Peyer's patch (tissue), 4 donors: ENCODE results near the gene MYO3B. TPM values are rescaled to one million over a fixed set of nuclear protein-coding genes. Genes with fewer than 3 reads are reported as not detected.
"Not testable (repeated sequence)": the region's sequence is repeated elsewhere in the genome, so short reads cannot be mapped to it uniquely, and the experiment has no call there.

Source experiments
- DNase-seq, 3 donors: peaks; one replicate each; pipeline ENCODE4 v3.0.0-alpha.2; 2017 to 2019
- H3K27ac ChIP-seq, 4 donors: fragments of 200-600 bp; sonication (generic); one replicate each; pipeline ENCODE4 v1.5.1; 2016 to 2019
- H3K27me3 ChIP-seq, 2 donors: fragments of 200-600 bp; sonication (generic); one replicate each; pipeline ENCODE4 v1.5.1; 2019
- H3K36me3 ChIP-seq, 3 donors: fragments of 200-600 bp; sonication (generic); one replicate each; pipeline ENCODE4 v1.5.1; 2016 to 2019
- H3K4me1 ChIP-seq, 4 donors: fragments of 200-600 bp; sonication (generic); one replicate each; pipeline ENCODE4 v1.5.1; 2016 to 2019
- H3K4me3 ChIP-seq, 4 donors: fragments of 200-600 bp; sonication (generic); 1 replicate in 3 of 4; 2 replicates in 1 of 4; pipeline ENCODE4 v1.5.1; 2016 to 2019; ENCODE audit warnings: mild to moderate bottlenecking in 1 of 4
- H3K9me3 ChIP-seq, 4 donors: fragments of 200-600 bp; sonication (generic); one replicate each; pipeline ENCODE4 v1.5.1; 2016 to 2019; ENCODE audit warnings: mild to moderate bottlenecking in 1 of 4
- CTCF ChIP-seq, 6 experiments: fragments of 450-650 bp in 4 of 6; fragments of 200-600 bp in 2 of 6; sonication (generic) in 1 of 6; IDR thresholded peaks; one replicate each; pipeline ENCODE4 v1.5.1; 2017 to 2019; ENCODE audit warnings: antibody characterized with exemption in 6 of 6, mild to moderate bottlenecking in 3 of 6, moderate library complexity in 1 of 6
- POLR2A ChIP-seq, 2 donors: fragments of 450-650 bp; IDR thresholded peaks; one replicate each; pipeline ENCODE4 v1.5.1; 2017; ENCODE audit warnings: antibody characterized with exemption in 2 of 2, mild to moderate bottlenecking in 2 of 2, moderate library complexity in 2 of 2
- total RNA-seq, 4 donors: library from RNA; depleted of rRNA; stranded (reverse); fragments of >200 nt; gene quantifications; one replicate each; pipeline ENCODE4 v1.1.0, GENCODE V29; 2016

The MYO3B gene
- total RNA-seq, 4 donors from 2014 or later: not detected

- no peaks in the 10 kb centered on the region for H3K9me3 ChIP-seq
- TF ChIP-seq CTCF (IDR thresholded peaks at IDR 0.05) (no peak), POLR2A (IDR thresholded peaks at IDR 0.05) (no peak)
- H3K27ac ChIP-seq: no peak overlapping the region
- no peak for DNase-seq
- H3K36me3 ChIP-seq: no peaks in the 10 kb centered on the region
- no peaks in the 10 kb centered on the region for H3K27me3 ChIP-seq
- H3K4me1 ChIP-seq: no peaks in the 10 kb centered on the region
- no peak overlapping the region for H3K4me3 ChIP-seq
Measured at GRCh38 chr2:170669909-170670308, 492.0 kb downstream of the MYO3B start.

- no peak overlapping the region for H3K27ac ChIP-seq
- no peaks in the 10 kb centered on the region for H3K27me3 ChIP-seq
- TF ChIP-seq POLR2A (IDR thresholded peaks at IDR 0.05) (no peak), CTCF (IDR thresholded peaks at IDR 0.05) (no peak)
- no peaks in the 10 kb centered on the region for H3K36me3 ChIP-seq
- H3K9me3 ChIP-seq: no peaks in the 10 kb centered on the region
- no peak for DNase-seq
- H3K4me3 ChIP-seq: no peak overlapping the region
- no peaks in the 10 kb centered on the region for H3K4me1 ChIP-seq
Measured at GRCh38 chr2:170670651-170671050, 492.7 kb downstream of the MYO3B start.

- H3K9me3 ChIP-seq: no peaks in the 10 kb centered on the region
- H3K4me1 ChIP-seq: no peaks in the 10 kb centered on the region
- TF ChIP-seq POLR2A (IDR thresholded peaks at IDR 0.05): no peak
- TF ChIP-seq CTCF (IDR thresholded peaks at IDR 0.05): no peak
- no peak overlapping the region for H3K27ac ChIP-seq
- H3K36me3 ChIP-seq: no peaks in the 10 kb centered on the region
- no peak for DNase-seq
- no peaks in the 10 kb centered on the region for H3K27me3 ChIP-seq
- no peak overlapping the region for H3K4me3 ChIP-seq
Measured at GRCh38 chr2:170671079-170671478, 493.1 kb downstream of the MYO3B start.

- H3K36me3 ChIP-seq, H3K4me3 ChIP-seq, H3K27ac ChIP-seq, H3K9me3 ChIP-seq, DNase-seq, H3K4me1 ChIP-seq, H3K27me3 ChIP-seq: not testable (repeated sequence)
Measured at GRCh38 chr2:170674282-170674681, 496.3 kb downstream of the MYO3B start.

- Histone ChIP-seq H3K36me3 (no peaks in the 10 kb centered on the region), H3K4me1 (no peaks in the 10 kb centered on the region), H3K27ac (no peak overlapping the region), H3K27me3 (no peaks in the 10 kb centered on the region), H3K9me3 (no peaks in the 10 kb centered on the region), H3K4me3 (no peak overlapping the region)
- TF ChIP-seq POLR2A (IDR thresholded peaks at IDR 0.05) (no peak), CTCF (IDR thresholded peaks at IDR 0.05) (no peak)
- no peak for DNase-seq
Measured at GRCh38 chr2:170675701-170676100, 497.8 kb downstream of the MYO3B start.

- Histone ChIP-seq H3K4me3 (no peak overlapping the region), H3K4me1 (no peaks in the 10 kb centered on the region)
- DNase-seq: peak in 1 of 3 donors; percentile 46
Measured at GRCh38 chr2:170679607-170680079, 501.7 kb downstream of the MYO3B start.

More at GRCh38 chr2:170679607-170680079, 501.7 kb downstream of the MYO3B start:
- Histone ChIP-seq H3K9me3 (no peaks in the 10 kb centered on the region), H3K36me3 (no peaks in the 10 kb centered on the region), H3K27me3 (no peaks in the 10 kb centered on the region), H3K27ac (no peak overlapping the region)
- TF ChIP-seq POLR2A (IDR thresholded peaks at IDR 0.05) (no peak), CTCF (IDR thresholded peaks at IDR 0.05) (no peak)
